HepG2 (cell line): Measurements from ENCODE around the gene NINJ2. TPM values are rescaled to one million over a fixed set of nuclear protein-coding genes. Genes with fewer than 3 reads are reported as not detected.
A peak's percentile ranks its signal among the peaks of the same experiment; 100 is the strongest.

Source experiments
- AHDC1 ChIP-seq: sonication (generic); formaldehyde crosslinking; IDR thresholded peaks from 2 replicates; pipeline ENCODE4 v1.5.1; 2020; ENCODE audit warnings: mild to moderate bottlenecking, missing genetic modification reagents, borderline replicate concordance
- ATF3 ChIP-seq: sonication (generic); formaldehyde crosslinking; IDR thresholded peaks from 2 replicates; pipeline ENCODE4 v1.4.0; 2020; ENCODE audit warnings: missing genetic modification reagents
- BHLHE40 ChIP-seq: IDR thresholded peaks from 2 replicates; pipeline ENCODE4 v1.6.1; 2011; ENCODE audit warnings: low read length, improper control_type of control experiment
- CEBPG ChIP-seq: IDR thresholded peaks from 2 replicates; pipeline ENCODE4 v1.6.1; 2016
- IKZF5 ChIP-seq: IDR thresholded peaks from 2 replicates; pipeline ENCODE4 v1.6.1; 2018; ENCODE audit warnings: missing genetic modification reagents, mild to moderate bottlenecking, missing compliant biosample characterization
- KAT8 ChIP-seq: IDR thresholded peaks from 2 replicates; pipeline ENCODE4 v1.6.1; 2016; ENCODE audit warnings: missing genetic modification reagents, missing compliant biosample characterization
- NR2C2 ChIP-seq: sonication (generic); formaldehyde crosslinking; IDR thresholded peaks from 2 replicates; pipeline ENCODE4 v1.4.0; 2020; ENCODE audit warnings: missing genetic modification reagents, mild to moderate bottlenecking, moderate library complexity, borderline replicate concordance
- TCF7L2 ChIP-seq: IDR thresholded peaks from 2 replicates; pipeline ENCODE4 v1.6.1; 2011; ENCODE audit warnings: mild to moderate bottlenecking, low read depth, low read length, moderate library complexity
- ZBTB43 ChIP-seq: sonication (generic); formaldehyde crosslinking; conservative IDR thresholded peaks from 2 replicates; pipeline ENCODE4 v1.4.0; 2020; ENCODE audit warnings: missing genetic modification reagents
- ZFP1 ChIP-seq: IDR thresholded peaks from 2 replicates; pipeline ENCODE4 v1.6.1; 2016
- ZNF589 ChIP-seq: sonication (generic); formaldehyde crosslinking; conservative IDR thresholded peaks from 2 replicates; pipeline ENCODE4 v1.8.0; 2022; ENCODE audit warnings: mild to moderate bottlenecking, moderate library complexity, missing genetic modification reagents
- ZNF784 ChIP-seq: sonication (generic); formaldehyde crosslinking; IDR thresholded peaks from 2 replicates; pipeline ENCODE4 v1.5.1; 2020; ENCODE audit warnings: missing genetic modification reagents, mild to moderate bottlenecking, borderline replicate concordance
- ZXDC ChIP-seq: sonication (generic); formaldehyde crosslinking; IDR thresholded peaks from 2 replicates; pipeline ENCODE4 v1.5.0; 2020; ENCODE audit warnings: mild to moderate bottlenecking, missing genetic modification reagents
- polyA plus RNA-seq, 8 experiments: library from polyadenylated mRNA; depleted of rRNA in 3 of 8; stranded (reverse) in 7 of 8; unstranded in 1 of 8; fragments of >200 nt; fragmentation: Illumina TruSeq in 4 of 8; extraction: Trizol in 4 of 8; gene quantifications; 2 replicates each; pipeline versions ENCODE4 v1.2.1 to v1.2.3, GENCODE V29; 2011 to 2016; ENCODE audit warnings: low read depth in 4 of 8, missing spikeins in 1 of 8, mixed read lengths in 1 of 8; ENCODE audit not compliant: insufficient read depth in 1 of 8
- total RNA-seq, 5 experiments: library from RNA; depleted of rRNA; stranded (reverse); fragments of >200 nt; fragmentation: Illumina TruSeq; extraction: Trizol; gene quantifications; 2 replicates each; pipeline ENCODE4 v1.2.3, GENCODE V29; 2016; ENCODE audit warnings: low read depth in 1 of 5

The NINJ2 gene
- total and polyA plus RNA-seq, 2 of the 13 experiments (the other 11 are each of a cell fraction or from before 2014, with no cell fraction given): 0.62 to 3.8 TPM

- TF ChIP-seq ZXDC (CRISPR knock-in tag): no peak
- peak; percentile 43 for TF ChIP-seq BHLHE40
- TF ChIP-seq AHDC1 (CRISPR knock-in tag): no peak
- TF ChIP-seq CEBPG (CRISPR knock-in tag): peak; percentile 41; the same call in 1 of the 2 replicates
- 0 out of 2 replicates have a peak, but pooled peaks have one; percentile 60 for TF ChIP-seq ZNF784
- TF ChIP-seq ZFP1 (CRISPR knock-in tag): peak; percentile 61
- no peak for TF ChIP-seq ZBTB43
- peak; percentile 57; the same call in 1 of the 2 replicates for TF ChIP-seq NR2C2 (CRISPR knock-in tag)
- TF ChIP-seq ZNF589 (CRISPR knock-in tag): no peak
- peak; percentile 62; the same call in 1 of the 2 replicates for TF ChIP-seq IKZF5
- peak; percentile 80 for TF ChIP-seq KAT8
- TF ChIP-seq TCF7L2: no peak
- peak; percentile 48; the same call in 1 of the 2 replicates for TF ChIP-seq ATF3 (CRISPR knock-in tag)
Measured at GRCh38 chr12:645563-646071, 17.6 kb downstream of the NINJ2 start (continued).
